Hematopoietic multipotent progenitor cell treated with erythropoietin and hydrocortisone succinate and interleukin-3 and kit ligand, for 15 days (in vitro differentiated cells): ENCODE results near the gene UBR2.

Experiments
- DNase-seq: peaks from one replicate; pipeline ENCODE4 v3.0.0-alpha.2; 2015; ENCODE audit warnings: low spot score

UBR2 gene

DNA sequence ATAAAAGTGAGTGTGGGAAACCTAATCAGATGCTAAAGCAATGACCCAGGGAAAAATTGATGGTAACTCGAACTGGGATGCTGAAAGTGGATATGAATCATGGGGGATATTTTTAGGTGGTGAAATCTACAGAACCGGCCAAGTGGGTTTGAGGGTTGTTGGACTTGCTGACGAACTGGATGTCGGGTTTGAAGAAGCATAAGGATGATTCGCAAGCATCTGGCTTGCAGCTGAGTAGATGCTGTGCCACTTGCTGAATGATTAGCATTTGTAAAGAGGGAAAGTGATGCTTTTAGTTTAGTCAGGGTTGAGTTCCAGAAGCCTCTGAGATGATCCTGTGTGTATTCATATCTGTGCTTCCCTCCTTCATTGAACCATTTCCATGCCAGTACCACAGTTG, 54.9 kb downstream of the UBR2 start:
- no peak for DNase-seq

GRCh38 chr6:42619963-42620362, 56.1 kb downstream of the UBR2 start:
- no peak for DNase-seq

- DNase-seq, result no peak
Observed at GRCh38 chr6:42624601-42625000, 60.8 kb downstream of the UBR2 start.

- DNase-seq, result peak; percentile 24
Observed at GRCh38 chr6:42627044-42627443, 63.2 kb downstream of the UBR2 start.

GRCh38 chr6:42627674-42628073, 63.8 kb downstream of the UBR2 start:
- DNase-seq, result no peak

- no peak for DNase-seq
Observed at GRCh38 chr6:42628604-42629003, 64.8 kb downstream of the UBR2 start.

DNA sequence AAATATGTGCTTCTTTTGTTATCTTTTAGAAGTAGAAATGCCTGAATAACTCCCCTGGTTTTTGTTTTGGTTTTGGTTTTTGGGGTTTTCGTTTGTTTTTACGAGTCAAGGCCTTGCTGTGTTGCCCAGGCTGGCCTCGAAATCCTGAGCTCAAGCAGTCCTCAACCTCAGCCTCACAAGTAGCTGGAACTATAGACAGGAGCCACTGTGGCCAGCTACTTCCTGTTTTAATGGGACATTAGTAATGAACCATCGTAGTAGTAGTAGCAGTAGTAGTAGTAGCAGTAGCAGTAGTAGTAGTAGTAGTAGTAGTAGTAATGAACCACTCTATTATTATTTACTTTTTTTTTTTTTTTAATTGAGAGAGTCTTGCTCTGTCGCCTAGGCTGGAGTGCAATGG, 66.0 kb downstream of the UBR2 start:
- DNase-seq, result no peak

- no peak for DNase-seq
Observed at GRCh38 chr6:42637681-42638080, 73.9 kb downstream of the UBR2 start.

DNA sequence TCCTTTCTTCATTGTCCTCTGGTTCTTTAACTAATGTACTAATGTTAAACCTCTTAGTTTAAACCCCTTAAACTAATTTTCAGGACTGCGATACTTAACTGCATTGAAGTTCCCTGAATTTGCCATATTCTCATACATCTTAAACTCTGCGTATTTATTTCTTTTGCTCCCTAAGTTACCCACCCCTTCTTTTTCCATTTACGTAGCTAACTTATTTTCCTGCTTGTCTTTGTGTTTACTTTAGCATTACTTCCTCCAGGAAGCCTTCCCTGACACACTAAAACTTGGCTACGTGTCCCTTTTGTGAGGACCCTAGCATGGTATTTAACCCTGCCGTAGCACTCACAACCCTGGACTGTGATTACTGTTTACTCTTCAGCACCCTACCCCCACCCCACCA, 79.0 kb downstream of the UBR2 start:
- no peak for DNase-seq

DNA sequence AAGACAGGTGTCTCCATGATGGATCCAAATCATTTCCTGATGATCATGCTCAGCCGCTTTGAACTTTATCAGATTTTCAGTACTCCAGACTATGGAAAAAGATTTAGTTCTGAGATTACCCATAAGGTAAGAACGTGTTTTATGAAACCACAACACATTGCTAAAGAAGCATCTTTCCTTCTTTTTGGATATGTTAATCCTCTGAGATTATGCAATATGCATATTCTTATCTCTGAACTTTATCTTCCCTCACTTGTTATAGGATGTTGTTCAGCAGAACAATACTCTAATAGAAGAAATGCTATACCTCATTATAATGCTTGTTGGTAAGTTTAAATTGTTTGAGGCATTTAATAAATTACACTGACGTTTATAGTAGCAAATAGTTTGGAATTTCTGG, 80.4 kb downstream of the UBR2 start:
- no peak for DNase-seq

GRCh38 chr6:42652024-42652746, 88.4 kb downstream of the UBR2 start:
- no peak for DNase-seq

- DNase-seq, result no peak
Observed at GRCh38 chr6:42653851-42654250, 90.0 kb downstream of the UBR2 start.

- no peak for DNase-seq
Observed at GRCh38 chr6:42659806-42660205, 96.0 kb downstream of the UBR2 start.

DNA sequence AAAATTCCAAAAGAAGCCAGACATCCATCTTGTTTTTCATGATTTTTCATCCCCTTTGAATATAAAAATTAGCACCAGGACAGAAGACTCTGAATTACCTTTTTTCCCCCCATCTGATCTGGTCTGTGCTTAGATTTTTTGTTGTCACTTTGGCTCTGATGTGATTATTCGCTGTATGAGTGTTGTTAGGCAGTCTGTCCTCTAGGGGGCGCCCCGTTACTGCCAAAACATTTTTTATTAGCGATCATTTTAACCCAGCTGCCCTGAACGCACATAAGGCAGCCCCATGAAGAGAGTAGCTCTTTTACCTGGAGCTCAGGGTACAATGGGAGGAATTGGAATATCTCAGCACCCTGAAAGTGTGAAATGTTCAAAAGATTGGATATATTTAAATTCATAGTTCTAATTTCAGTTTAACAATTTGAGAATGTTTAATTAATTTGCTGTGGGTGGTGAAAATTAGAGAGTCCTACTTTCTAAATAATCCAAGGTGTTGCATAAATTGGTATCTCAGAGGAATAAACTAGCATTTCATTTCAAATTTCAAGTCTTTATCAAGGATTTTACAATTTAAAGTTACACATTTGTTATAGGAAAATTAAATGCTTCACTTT, 97.8 kb downstream of the UBR2 start:
- DNase-seq, result peak; percentile 85

DNA sequence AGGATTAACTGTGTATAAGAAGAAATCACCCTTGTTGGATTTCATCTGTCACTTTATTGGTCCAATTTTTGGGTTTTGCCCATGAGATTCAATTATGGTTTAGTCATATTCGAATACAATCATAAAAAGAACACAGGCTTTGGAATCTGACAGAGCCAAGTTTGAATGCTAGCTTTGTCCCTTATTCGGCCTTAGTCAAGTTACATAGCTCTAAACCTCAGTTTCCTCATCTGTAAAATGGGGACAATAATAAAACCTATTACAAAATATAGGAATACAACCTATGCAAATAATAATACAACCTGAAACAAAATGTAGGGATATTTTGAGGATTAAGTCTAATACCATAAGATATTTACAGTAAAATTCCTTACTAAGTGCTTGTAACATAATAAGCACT, 100.9 kb downstream of the UBR2 start:
- no peak for DNase-seq

DNA sequence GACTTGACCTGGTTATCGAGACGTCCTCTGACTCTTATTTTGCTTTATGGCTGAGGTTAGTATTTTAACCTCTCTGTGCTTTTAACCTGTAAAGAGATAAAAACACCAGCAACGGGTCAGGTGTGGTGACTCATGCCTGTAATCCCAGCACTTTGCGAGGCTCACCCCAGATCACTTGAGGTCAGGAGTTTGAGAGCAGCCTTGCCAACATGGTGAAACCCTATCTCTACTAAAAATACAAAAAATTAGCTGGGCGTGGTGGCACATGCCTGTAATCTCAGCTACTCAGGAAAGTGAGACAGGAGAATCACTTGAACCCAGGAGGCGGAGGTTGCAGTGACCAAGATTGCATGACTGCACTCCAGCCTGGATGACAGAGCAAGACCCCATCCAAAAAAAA, 110.5 kb downstream of the UBR2 start:
- peak; percentile 83 for DNase-seq

DNA sequence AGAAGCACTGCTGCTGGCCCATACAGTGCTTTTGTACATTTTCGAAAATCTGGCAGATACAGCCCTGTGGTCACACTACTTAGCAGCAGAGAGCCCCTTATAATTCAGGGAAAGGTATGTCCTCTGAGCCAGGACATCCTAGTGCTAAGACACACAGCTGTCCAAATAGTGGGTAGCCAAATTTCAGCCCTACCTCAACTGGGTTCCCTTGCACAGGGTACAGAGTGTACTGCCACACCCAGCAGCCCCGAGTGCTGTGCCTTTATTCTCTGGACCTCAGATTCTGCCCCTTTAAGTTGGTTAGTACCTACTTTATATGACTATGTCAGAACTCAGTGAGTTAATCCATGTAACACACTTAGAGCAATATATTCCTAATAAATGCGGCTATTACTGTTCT, 111.0 kb downstream of the UBR2 start:
- DNase-seq, result no peak

- no peak for DNase-seq
Observed at GRCh38 chr6:42679358-42679757, 115.5 kb downstream of the UBR2 start.

DNA sequence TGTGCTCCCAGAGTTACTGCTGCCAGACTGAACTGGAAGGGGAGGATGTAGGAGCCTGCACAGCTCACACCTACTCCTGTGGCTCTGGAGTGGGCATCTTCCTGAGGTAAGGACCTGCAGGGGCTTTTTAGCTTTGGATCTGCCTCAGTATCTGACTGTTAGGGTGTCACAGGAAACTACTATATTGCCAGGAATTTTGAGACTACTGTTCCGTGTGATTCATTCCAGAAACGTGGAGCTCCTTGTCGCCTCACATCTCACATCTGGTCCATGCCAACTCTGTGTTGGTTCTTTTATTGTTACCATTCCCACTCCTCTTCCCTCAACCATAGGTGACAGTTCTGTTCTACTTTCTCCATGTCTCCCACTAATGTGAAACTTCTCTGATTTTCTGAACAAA, 124.5 kb downstream of the UBR2 start:
- DNase-seq, result no peak

GRCh38 chr6:42689371-42689770, 125.5 kb downstream of the UBR2 start:
- DNase-seq, result no peak

DNA sequence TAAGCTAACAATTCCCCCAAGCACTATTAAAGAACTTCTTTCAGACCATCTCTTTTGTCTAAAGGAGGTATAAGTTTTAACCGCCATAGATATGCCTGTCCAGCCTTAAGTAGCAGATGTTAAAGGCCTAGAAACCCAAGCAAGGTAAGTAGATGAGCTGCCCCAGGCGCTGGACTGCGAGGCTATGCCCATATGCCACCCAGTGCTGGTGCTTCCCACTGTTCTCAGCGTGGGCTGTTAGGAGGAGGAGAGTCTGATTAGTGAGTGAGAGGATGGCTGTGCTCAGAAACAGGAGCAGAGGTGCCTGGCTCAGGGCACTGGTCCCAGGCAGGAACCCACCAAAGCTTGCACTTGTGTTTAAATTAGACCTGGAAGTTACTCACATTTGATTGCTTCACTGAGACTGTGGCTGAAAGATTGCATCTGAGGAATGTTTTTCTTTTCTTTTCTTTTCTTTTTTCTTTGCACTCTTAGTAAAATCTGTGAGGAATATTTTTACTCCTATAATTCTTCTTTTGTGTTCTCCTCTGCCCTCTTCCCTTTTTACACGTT, 126.4 kb downstream of the UBR2 start:
- no peak for DNase-seq

- no peak for DNase-seq
Observed at GRCh38 chr6:42690872-42691271, 127.0 kb downstream of the UBR2 start.

GRCh38 chr6:42692137-42692911, 128.5 kb downstream of the UBR2 start:
- DNase-seq, result no peak
